ENCODE results near the gene RAD23B.

DNA sequence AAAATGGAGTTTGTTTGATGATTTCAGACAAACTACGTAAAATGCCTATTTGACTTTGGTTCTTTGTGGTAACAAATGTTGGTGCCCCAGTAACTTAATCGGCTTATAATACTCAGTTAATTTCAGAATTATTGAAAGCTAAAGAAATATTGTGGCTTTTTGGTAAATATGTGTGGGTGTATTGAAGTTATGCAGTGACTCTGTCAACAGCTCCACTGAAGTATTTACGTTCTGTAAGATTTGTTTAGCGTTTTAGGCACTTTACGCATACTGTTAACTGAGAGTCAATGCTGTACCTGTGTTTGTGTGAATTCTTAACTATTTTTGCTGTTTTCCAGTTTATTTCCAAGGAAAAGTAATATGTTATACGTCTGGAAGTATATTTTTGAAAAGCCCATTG, 2.2 kb downstream of the RAD23B start:
- TF ChIP-seq POLR2AphosphoS5 (IDR thresholded peaks at IDR 0.05): no peak
- TF ChIP-seq, protein P1, sequence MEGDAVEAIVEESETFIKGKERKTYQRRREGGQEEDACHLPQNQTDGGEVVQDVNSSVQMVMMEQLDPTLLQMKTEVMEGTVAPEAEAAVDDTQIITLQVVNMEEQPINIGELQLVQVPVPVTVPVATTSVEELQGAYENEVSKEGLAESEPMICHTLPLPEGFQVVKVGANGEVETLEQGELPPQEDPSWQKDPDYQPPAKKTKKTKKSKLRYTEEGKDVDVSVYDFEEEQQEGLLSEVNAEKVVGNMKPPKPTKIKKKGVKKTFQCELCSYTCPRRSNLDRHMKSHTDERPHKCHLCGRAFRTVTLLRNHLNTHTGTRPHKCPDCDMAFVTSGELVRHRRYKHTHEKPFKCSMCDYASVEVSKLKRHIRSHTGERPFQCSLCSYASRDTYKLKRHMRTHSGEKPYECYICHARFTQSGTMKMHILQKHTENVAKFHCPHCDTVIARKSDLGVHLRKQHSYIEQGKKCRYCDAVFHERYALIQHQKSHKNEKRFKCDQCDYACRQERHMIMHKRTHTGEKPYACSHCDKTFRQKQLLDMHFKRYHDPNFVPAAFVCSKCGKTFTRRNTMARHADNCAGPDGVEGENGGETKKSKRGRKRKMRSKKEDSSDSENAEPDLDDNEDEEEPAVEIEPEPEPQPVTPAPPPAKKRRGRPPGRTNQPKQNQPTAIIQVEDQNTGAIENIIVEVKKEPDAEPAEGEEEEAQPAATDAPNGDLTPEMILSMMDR (IDR thresholded peaks at IDR 0.05): no peak
- TF ChIP-seq POLR2A (IDR thresholded peaks at IDR 0.05): no peak
- TF ChIP-seq EP300 (IDR thresholded peaks at IDR 0.05): no peak

Data from stomach (tissue), 4 donors.